Stimulated activated CD4-positive, alpha-beta T cell treated with anti-CD3 and anti-CD28 coated beads, TNF-alpha, amount 100 ng/mL, for 1 hour (primary cell): ENCODE results near the gene TEX2.

Experiments
- DNase-seq, 3 donors: peaks; one replicate each; pipeline ENCODE4 v3.0.0-alpha.2; 2020; ENCODE audit warnings: low read depth in 3 of 3, low spot score in 1 of 3

Gene TEX2, protein sequence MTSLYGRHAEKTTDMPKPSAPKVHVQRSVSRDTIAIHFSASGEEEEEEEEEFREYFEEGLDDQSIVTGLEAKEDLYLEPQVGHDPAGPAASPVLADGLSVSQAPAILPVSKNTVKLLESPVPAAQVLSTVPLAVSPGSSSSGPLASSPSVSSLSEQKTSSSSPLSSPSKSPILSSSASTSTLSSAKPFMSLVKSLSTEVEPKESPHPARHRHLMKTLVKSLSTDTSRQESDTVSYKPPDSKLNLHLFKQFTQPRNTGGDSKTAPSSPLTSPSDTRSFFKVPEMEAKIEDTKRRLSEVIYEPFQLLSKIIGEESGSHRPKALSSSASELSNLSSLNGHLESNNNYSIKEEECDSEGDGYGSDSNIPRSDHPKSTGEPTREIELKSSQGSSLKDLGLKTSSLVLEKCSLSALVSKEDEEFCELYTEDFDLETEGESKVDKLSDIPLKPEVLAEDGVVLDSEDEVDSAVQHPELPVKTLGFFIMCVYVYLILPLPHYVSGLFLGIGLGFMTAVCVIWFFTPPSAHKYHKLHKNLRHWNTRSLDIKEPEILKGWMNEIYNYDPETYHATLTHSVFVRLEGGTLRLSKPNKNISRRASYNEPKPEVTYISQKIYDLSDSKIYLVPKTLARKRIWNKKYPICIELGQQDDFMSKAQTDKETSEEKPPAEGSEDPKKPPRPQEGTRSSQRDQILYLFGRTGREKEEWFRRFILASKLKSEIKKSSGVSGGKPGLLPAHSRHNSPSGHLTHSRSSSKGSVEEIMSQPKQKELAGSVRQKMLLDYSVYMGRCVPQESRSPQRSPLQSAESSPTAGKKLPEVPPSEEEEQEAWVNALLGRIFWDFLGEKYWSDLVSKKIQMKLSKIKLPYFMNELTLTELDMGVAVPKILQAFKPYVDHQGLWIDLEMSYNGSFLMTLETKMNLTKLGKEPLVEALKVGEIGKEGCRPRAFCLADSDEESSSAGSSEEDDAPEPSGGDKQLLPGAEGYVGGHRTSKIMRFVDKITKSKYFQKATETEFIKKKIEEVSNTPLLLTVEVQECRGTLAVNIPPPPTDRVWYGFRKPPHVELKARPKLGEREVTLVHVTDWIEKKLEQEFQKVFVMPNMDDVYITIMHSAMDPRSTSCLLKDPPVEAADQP

DNA sequence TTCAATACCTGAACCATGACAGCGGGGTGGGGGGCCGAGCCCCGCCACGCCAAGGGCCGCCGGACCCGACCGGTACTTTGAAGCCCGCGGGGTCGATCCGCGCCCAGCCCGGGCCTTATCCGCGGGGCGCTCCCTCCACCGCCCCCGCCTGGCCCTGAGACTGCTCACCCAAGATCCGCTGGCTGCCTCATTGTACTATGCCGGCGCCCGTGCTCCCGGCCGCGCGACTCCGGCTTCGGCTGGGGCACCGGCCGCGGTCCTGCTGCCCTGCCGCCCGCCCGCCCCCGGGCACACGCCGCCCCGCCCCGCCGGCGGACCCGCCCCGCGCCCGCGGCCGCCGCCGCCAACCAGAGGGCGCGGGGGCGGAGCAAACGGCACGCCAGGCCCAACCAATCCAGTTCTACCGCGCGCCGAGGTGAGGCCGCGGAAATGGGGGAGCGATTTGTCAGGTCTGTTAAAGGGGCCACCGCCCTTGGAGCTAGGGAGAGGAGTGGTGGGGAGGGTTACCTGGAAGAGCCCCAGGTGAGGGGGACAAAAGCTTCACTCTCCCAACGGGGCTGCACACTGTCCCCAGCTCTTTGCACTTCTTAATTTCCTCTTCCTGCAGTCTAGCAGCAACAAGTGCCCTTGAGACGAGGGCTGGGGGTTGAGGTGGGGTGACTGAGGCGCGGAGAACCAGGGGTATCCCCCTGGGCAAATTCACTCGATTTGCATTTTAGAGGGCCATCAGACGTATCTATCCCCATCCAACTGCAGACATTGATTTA, at the start of gene TEX2:
TEX2 (minus strand) TSS at position 261 of the 767 bp plus-strand sequence. CDS start 49,043 bp downstream, outside the sequence.
- peak; percentile 64 to 83 (median 72) for DNase-seq

- DNase-seq = no peak
These were observed 46.6 kb upstream of the TEX2 start for GRCh38 chr17:64309710-64310109.

DNA sequence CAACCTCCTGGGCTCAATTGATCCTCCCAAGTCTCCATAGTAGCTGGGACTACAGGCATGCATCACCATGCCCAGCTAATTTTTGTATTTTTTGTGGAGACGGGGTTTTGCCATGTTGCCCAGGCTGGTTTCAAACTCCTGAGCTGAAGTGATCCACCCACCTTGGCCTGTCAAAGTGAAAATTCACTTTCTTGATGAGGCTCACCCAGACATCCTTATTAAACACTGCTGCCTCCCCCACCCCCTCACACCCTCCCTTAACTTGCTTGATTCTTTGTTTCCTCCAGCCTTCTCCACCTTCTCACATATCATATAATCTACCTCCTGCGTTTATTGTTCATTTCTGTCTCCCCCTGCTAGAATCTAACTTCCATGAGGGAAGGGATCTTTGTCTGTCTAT, 46.0 kb upstream of the TEX2 start:
- no peak for DNase-seq

DNA sequence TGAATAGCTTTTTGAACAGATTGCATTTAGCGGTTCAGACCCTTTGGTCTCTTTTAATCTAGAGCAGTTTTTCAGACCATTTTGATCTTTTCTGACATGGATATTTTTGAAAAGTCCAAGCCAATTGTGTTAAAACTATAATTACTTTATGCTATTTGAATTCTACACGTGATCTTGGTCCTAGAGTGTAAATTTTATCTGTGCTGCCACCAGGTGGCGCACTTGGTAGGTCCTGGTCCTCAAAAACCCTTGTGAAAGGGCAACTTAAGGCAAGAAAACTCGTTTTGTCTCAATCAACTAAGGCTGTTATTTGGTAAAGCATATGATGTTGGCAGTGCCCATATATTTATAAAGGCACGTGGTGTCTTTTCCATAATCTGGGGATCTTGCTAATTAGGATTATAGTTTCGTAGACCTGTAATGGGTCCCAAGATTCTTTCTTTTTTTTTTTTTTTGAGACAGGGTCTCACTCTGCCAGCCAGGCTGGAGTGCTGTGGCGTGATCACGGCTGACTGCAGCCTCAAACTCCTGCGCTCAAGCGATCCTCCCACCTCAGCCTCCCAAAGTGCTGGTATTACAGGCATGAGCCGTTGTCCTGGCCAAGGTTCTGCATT, 43.9 kb upstream of the TEX2 start:
- DNase-seq = peak; percentile 13 to 62 (median 51)

- no peak for DNase-seq
These were observed 41.5 kb upstream of the TEX2 start for GRCh38 chr17:64304551-64304950.

DNA sequence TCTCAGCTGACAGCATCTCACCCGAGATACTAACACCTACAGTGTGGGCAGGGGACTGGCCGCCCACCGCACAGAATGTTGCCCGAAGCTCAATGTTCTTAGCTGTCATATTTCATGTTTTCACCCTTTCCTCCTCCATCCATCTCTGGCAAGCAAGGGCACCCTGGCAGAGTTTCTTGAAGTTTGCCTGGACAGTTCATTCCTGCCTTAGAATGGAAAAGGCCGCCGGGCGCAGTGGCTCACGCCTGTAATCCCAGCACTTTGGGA, 37.6 kb upstream of the TEX2 start:
- DNase-seq = no peak

DNA sequence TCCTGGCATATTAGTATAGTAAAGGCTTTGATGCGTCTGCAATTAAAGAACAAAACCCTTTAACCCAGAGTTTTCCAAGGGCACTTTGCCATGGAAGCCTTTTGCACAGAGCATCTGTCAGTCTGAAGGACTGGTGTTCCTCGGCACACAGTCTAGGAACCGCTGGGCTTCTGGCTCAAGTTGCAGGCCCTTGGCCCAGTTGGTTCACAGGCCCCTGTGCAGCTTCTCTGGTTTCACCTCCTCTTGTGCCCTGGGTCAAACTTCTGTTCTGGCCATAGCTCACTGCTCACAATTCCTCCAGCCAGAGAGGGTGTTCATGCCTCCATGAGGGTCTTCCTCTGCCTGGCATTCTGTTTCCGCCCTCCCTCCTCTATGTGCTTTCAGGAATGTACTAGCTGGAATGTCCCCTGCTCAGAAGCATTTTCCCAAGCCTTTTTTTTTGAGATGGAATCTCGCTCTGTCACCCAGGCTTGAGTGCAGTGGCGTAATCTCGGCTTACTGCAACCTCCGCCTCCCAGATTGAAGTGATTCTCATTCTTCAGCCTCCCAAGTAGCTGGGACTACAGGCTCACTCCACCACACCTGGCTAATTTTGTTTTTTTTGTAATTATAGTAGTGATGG, 34.5 kb upstream of the TEX2 start:
- no peak for DNase-seq

- no peak for DNase-seq
These were observed 33.2 kb upstream of the TEX2 start for GRCh38 chr17:64296246-64296645.

GRCh38 chr17:64295146-64295545, 32.1 kb upstream of the TEX2 start:
- DNase-seq = no peak

- no peak for DNase-seq
These were observed 28.3 kb upstream of the TEX2 start for GRCh38 chr17:64291268-64291851.

DNA sequence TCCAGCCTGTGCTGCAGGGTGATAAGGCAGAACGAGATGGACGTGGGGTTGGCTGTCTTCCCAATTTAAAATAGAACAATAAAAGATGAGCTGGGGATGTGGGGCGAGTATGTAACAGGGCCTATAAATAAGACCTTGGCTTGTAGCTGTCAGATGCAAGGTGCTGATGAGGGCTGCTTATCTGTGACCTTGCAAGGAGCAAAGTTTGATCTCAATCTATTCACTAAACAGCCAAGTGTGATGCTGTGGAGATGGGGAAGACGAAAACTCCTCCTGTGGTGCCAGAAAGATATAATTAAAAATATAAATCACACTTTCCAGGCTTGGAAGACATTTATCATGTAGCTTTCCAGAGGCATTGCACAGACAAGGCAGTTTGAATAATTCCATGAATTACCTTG, 26.7 kb upstream of the TEX2 start:
- no peak for DNase-seq

GRCh38 chr17:64282753-64283080, 19.7 kb upstream of the TEX2 start:
- DNase-seq = no peak

GRCh38 chr17:64281962-64282752, 19.1 kb upstream of the TEX2 start:
- DNase-seq = peak; percentile 6 to 14 (median 11)

GRCh38 chr17:64278614-64279013, 15.6 kb upstream of the TEX2 start:
- no peak for DNase-seq

GRCh38 chr17:64277831-64278562, 14.9 kb upstream of the TEX2 start:
- DNase-seq = no peak

DNA sequence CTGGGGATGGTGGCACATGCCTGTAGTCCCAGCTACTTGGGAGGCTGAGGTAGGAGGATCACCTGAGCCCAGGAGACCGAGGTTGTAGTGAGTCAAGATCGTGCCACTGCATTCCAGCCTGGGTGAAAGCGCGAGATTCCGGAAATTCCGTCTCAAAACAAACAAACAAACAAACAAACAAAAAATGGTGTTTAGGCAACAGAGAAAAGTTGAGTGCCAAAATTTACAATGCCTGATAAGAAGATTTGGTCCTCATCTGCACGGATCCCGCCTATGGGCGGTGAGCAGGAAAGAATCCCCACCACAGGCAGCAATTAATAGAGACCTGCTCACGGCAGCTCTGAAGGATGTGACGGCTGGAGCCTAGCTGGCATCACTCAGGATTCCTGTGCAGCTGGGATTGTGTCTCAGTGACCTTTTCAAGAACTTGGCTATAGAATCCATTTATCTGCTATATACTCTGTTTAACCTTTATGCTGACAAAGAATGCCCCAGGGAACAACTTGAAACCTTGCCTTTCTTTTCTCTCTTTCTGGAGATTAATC, 14.0 kb upstream of the TEX2 start:
- no peak for DNase-seq

DNA sequence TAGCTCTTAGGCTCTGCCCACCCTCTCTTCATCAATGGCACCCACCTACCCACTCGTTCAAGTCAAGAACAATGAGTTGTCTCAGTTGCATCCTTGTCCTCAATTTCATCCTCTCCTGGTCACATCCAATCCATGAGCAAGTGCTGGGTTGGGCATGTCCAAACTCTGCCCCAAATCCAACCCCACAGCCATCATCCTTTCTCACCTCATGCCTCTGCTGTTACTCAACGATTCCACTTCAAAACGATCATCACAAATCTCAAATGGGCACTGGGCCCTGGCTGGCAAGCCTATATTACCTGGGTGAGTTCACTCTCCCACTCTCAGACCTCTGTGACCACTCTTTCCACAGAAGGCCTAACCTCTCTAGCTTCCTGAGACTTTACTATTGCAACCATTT, 12.0 kb upstream of the TEX2 start:
- DNase-seq = no peak

GRCh38 chr17:64273006-64273405, 9.9 kb upstream of the TEX2 start:
- no peak for DNase-seq
